ENCODE results near the gene HYI. TPM values are rescaled to one million over a fixed set of nuclear protein-coding genes. Genes with fewer than 3 reads are reported as not detected.

HYI gene
- total and polyA plus RNA-seq, 2 experiments from 2014 or later, result 15.5 to 65.2 TPM

DNA sequence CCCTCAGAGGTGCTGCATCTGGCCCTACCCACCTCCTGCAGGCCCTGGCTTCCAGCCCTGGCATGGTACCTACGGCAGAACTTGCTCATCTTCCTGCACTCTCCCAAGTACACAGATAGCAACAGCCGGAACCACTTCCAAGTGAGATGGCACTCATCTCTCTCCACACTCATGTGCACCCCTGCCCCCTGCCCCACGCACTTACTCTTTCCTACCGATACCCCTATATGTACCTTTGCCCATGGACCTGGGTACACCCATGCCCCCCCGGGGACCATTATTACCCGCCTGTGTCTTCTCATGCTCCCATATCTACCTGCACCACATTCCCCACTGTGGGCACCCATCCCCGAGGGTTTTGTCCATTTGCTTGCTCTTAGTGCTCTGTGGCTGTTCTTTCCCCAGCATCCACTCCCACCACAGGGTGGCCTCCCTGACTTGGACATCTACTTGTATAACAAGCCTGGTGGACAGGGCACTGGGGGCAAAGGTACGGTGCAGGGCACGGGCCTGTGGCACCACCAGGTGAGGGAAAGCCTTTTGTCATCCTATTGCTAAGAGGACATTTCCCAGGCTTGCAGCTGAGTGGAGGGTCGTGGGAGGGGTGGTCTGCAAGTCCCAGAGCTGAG lies 14.7 kb downstream of the HYI start:
- no peak for DNase-seq (ENCODE audit: low read depth in 1 of 2, low spot score in 1 of 2)
- TF ChIP-seq, protein P1, sequence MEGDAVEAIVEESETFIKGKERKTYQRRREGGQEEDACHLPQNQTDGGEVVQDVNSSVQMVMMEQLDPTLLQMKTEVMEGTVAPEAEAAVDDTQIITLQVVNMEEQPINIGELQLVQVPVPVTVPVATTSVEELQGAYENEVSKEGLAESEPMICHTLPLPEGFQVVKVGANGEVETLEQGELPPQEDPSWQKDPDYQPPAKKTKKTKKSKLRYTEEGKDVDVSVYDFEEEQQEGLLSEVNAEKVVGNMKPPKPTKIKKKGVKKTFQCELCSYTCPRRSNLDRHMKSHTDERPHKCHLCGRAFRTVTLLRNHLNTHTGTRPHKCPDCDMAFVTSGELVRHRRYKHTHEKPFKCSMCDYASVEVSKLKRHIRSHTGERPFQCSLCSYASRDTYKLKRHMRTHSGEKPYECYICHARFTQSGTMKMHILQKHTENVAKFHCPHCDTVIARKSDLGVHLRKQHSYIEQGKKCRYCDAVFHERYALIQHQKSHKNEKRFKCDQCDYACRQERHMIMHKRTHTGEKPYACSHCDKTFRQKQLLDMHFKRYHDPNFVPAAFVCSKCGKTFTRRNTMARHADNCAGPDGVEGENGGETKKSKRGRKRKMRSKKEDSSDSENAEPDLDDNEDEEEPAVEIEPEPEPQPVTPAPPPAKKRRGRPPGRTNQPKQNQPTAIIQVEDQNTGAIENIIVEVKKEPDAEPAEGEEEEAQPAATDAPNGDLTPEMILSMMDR (IDR thresholded peaks at IDR 0.05; ENCODE audit: low read depth, low read length), result no peak
- Histone ChIP-seq H3K9me3 (ENCODE audit: low read depth) (no peaks in the 10 kb centered on the region), H3K36me3 (peaks cover 26% of the 10 kb centered on the region), H3K27me3 (no peaks in the 10 kb centered on the region), H3K4me1 (ENCODE audit: low read depth) (peaks cover 5% of the 10 kb centered on the region), H3K4me3 (no peak overlapping the region), H3K27ac (no peak overlapping the region)

DNA sequence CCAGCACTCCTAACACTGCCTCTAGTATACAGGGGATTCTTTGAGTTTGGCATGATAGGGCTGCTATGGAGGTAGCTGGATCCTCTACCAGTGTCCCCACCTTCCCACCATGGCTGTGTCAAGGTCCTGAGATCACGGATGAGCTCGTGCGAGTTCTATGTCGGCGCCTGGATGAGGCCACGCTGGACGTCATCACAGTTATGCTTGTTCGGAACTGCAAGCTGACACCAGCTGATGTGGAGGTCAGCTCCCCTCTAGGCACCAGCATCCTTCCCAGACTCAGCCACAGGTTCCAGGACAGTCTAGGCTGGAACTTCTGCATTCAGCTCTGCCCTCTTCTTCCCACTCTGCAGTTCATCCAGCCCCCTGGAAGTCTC lies 15.2 kb downstream of the HYI start:
- Histone ChIP-seq H3K27ac (no peak overlapping the region), H3K9me3 (ENCODE audit: low read depth) (no peaks in the 10 kb centered on the region), H3K4me1 (ENCODE audit: low read depth) (peaks cover 5% of the 10 kb centered on the region), H3K27me3 (no peaks in the 10 kb centered on the region), H3K4me3 (no peak overlapping the region), H3K36me3 (peaks cover 29% of the 10 kb centered on the region)
- DNase-seq (ENCODE audit: low read depth in 1 of 2, low spot score in 1 of 2), result no peak
- TF ChIP-seq, protein P1 (IDR thresholded peaks at IDR 0.05; ENCODE audit: low read depth, low read length), result no peak

DNA sequence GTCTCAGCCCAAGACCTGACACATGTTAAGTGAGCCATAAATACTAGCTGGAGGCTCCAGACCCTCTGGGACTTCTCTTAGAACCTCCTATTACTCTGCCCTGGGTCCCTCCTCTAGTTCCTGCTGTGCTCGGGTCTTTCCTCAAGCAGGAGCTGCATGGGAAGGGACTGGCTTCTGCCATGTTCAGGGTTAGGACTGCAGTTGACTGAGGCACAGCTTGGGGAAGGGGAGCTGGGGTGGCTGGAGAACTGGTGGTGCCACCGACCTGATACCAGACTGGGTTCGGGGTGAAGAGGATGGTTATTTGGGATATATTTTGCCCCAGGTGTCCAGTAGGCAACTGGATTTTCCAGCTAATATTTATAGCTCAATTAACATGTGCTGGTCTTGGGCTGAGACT lies 15.7 kb downstream of the HYI start:
- TF ChIP-seq, protein P1 (IDR thresholded peaks at IDR 0.05; ENCODE audit: low read depth, low read length), result no peak
- peaks cover 31% of the 10 kb centered on the region for H3K36me3 ChIP-seq
- no peak for DNase-seq (ENCODE audit: low read depth in 1 of 2, low spot score in 1 of 2)
- peaks cover 5% of the 10 kb centered on the region for H3K4me1 ChIP-seq (ENCODE audit: low read depth)
- no peaks in the 10 kb centered on the region for H3K27me3 ChIP-seq
- no peak overlapping the region for H3K4me3 ChIP-seq
- no peaks in the 10 kb centered on the region for H3K9me3 ChIP-seq (ENCODE audit: low read depth)
- H3K27ac ChIP-seq, result no peak overlapping the region

DNA sequence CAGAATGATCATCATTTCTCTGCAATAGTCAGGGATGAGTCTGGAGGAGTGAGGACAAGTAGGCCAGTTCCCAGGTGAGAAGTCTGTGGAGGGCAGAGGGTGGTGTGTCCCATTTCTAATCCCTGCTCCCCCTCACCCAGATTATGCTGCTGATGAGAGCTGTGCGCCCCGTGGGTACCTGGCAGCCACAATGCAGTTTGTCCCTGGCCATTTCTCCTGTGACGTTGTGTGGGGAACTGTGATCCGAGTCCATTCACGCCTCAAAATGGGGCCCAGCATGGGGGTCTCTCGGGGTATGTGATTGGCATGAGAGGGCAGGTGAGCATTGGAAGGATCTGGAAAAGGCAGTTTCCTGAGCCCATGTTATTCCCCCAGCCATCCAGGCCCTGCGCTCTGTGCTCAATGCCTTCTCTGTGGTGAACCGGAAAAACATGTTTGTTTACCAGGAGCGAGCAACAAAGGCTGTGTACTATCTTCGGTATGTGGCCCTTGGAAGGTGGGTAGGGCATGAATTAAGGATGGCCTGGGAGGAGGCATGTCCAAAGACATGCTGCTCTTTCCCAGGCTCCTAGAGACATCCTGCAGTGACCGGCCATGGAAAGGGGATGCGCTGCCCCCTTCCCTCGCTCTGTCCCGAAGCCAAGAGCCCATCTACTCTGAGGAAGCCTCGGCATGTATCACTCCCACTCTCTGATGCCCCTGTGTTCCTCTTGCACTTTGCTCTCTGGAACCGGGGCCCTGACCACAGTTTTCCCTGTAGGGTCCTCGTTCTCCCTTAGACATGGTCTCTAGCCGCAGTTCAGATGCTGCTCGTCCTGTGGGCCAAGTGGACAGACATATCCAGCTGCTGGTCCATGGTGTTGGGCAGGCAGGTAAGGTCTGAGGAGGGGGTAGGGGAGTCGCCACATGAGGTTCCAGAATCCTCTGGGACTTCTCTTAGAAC lies 16.4 kb downstream of the HYI start:
- no peak for DNase-seq (ENCODE audit: low read depth in 1 of 2, low spot score in 1 of 2)
- peaks cover 33% of the 10 kb centered on the region for H3K36me3 ChIP-seq
- no peak overlapping the region for H3K27ac ChIP-seq
- H3K27me3 ChIP-seq, result no peaks in the 10 kb centered on the region
- TF ChIP-seq, protein P1 (IDR thresholded peaks at IDR 0.05; ENCODE audit: low read depth, low read length), result no peak
- H3K4me3 ChIP-seq, result no peak overlapping the region
- H3K9me3 ChIP-seq (ENCODE audit: low read depth), result no peaks in the 10 kb centered on the region
- H3K4me1 ChIP-seq (ENCODE audit: low read depth), result peaks cover 5% of the 10 kb centered on the region

DNA sequence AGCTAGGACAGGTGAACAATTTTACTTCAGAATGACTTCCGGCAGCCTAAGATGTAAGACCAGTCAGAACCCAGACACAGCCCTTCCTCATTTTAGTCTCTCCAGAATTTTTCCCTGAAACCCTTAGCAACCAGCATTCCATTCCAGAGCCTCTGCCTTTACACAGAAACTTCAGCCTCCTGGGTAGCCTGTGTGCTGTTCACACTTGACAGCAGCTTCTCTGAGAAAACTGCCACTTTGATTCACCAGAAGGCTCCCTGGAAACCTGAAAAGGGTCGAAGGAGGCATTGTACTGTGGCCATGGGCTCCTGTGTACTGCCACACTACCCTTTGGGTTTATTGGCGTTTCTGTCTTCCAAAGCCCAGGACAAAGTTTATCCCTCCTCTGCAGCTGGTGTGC lies 17.4 kb downstream of the HYI start:
- Histone ChIP-seq H3K36me3 (peaks cover 41% of the 10 kb centered on the region), H3K27me3 (no peaks in the 10 kb centered on the region), H3K4me1 (ENCODE audit: low read depth) (peaks cover 5% of the 10 kb centered on the region), H3K4me3 (no peak overlapping the region), H3K27ac (no peak overlapping the region), H3K9me3 (ENCODE audit: low read depth) (no peaks in the 10 kb centered on the region)
- DNase-seq (ENCODE audit: low read depth in 1 of 2, low spot score in 1 of 2), result no peak
- TF ChIP-seq, protein P1 (IDR thresholded peaks at IDR 0.05; ENCODE audit: low read depth, low read length), result no peak

Measured in cardiac muscle cell (in vitro differentiated cells and primary cell).